Spleen (tissue), 7 donors: ENCODE data around the gene PLCB4.

Source experiments
- CTCF ChIP-seq, 11 experiments: fragments of 200-600 bp in 7 of 11; fragments of 450-650 bp in 4 of 11; sonication (generic) in 4 of 11; IDR thresholded peaks in 8 of 11; conservative IDR thresholded peaks in 3 of 11; 1 replicate in 7 of 11; 2 replicates in 4 of 11; pipeline versions ENCODE4 v1.4.0 to v1.8.0; 2016 to 2021; ENCODE audit warnings: antibody characterized with exemption in 11 of 11, inconsistent platforms in 4 of 11, mild to moderate bottlenecking in 1 of 11
- POLR2A ChIP-seq, 3 donors: fragments of 450-650 bp; IDR thresholded peaks; one replicate each; pipeline ENCODE4 v1.5.1; 2017; ENCODE audit warnings: antibody characterized with exemption in 3 of 3, mild to moderate bottlenecking in 1 of 3
- POLR2AphosphoS5 ChIP-seq, 3 donors: sonication (generic); formaldehyde crosslinking; IDR thresholded peaks; one replicate each; pipeline ENCODE4 v1.5.1; 2017; ENCODE audit warnings: antibody characterized with exemption in 3 of 3
- donor health status: DM: no; HTN: no; CAD: no; lungs with moderate emphysema.
- donor health status: DM: no; HTN: no; CAD: no.
- donor health status: DM: no; HTN: no; CAD: no.

GRCh38 chr20:9518576-9519175, 449.8 kb downstream of the PLCB4 start:
- TF ChIP-seq POLR2A (IDR thresholded peaks at IDR 0.05), result no peak
- TF ChIP-seq CTCF (IDR thresholded peaks at IDR 0.05 in 8 of 11, conservative IDR thresholded peaks at IDR 0.05 in 3 of 11), result no peak
- TF ChIP-seq POLR2AphosphoS5 (IDR thresholded peaks at IDR 0.05), result no peak
